GM12891 (cell line): ENCODE results near the gene LAMP1.
"Not testable (repeated sequence)": the region's sequence is repeated elsewhere in the genome, so short reads cannot be mapped to it uniquely, and the experiment has no call there.

Source experiments
- PAX5 ChIP-seq: IDR thresholded peaks from 2 replicates; pipeline ENCODE4 v1.6.1; 2011; ENCODE audit warnings: low read length, moderate library complexity, mild to moderate bottlenecking; ENCODE audit not compliant: insufficient read depth, severe bottlenecking
- POLR2A ChIP-seq: IDR thresholded peaks from 2 replicates; pipeline ENCODE4 v1.6.1; 2011; ENCODE audit warnings: low read depth, low read length, control low read depth
- POLR2AphosphoS5 ChIP-seq: IDR thresholded peaks from 2 replicates; pipeline ENCODE4 v1.6.1; 2011; ENCODE audit warnings: low read depth, low read length, control low read depth
- POU2F2 ChIP-seq: IDR thresholded peaks from 2 replicates; pipeline ENCODE4 v1.6.1; 2011; ENCODE audit warnings: low read depth, mild to moderate bottlenecking, control low read depth, low read length, moderate library complexity
- TAF1 ChIP-seq: IDR thresholded peaks from 2 replicates; pipeline ENCODE4 v1.6.1; 2011; ENCODE audit warnings: low read depth, low read length, control low read depth

- not testable (repeated sequence) for TF ChIP-seq POLR2A, POU2F2, POLR2AphosphoS5, PAX5, TAF1
Measured at GRCh38 chr13:113314112-113314511, 17.1 kb downstream of the LAMP1 start.
